ENCODE data around the gene SCGN.

The SCGN gene

GRCh38 chr6:25659633-25660368 lies 7.8 kb downstream of the SCGN start:
- H3K36me3 Mint-ChIP-seq = no peaks in the 10 kb centered on the region
- peaks cover 19% of the 10 kb centered on the region for H3K27me3 Mint-ChIP-seq
- H3K27ac Mint-ChIP-seq = no peak overlapping the region

DNA sequence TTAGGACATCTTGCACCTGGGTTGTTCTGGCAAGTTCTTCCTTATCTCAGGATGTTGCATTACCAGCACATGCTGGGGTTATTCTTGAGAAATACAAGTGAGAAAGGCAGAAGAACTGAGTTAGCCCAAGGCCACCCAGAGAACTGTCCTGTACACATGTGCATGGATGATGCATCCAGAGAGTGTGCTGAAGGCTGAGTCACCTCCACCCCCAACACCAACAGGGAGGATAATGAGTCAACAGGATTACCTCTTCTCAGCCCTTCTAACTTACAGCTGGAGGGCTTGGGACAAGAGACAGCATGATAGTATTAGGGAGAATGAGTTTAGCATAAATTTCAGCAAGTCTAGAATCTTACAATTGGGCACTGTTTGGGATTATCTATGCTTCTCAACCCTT lies 8.5 kb downstream of the SCGN start:
- no peaks in the 10 kb centered on the region for H3K36me3 Mint-ChIP-seq
- no peaks in the 10 kb centered on the region for H3K4me1 Mint-ChIP-seq (ENCODE audit: low read depth)
- H3K4me3 Mint-ChIP-seq = no peak overlapping the region
- no peak overlapping the region for H3K27ac Mint-ChIP-seq
- H3K27me3 Mint-ChIP-seq = peaks cover 20% of the 10 kb centered on the region
- H3K9me3 Mint-ChIP-seq (ENCODE audit: low read depth) = no peaks in the 10 kb centered on the region

More at GRCh38 chr6:25659633-25660368, 7.8 kb downstream of the SCGN start:
- no peak overlapping the region for H3K4me3 Mint-ChIP-seq
- no peaks in the 10 kb centered on the region for H3K9me3 Mint-ChIP-seq (ENCODE audit: low read depth)
- H3K4me1 Mint-ChIP-seq (ENCODE audit: low read depth) = no peaks in the 10 kb centered on the region

DNA sequence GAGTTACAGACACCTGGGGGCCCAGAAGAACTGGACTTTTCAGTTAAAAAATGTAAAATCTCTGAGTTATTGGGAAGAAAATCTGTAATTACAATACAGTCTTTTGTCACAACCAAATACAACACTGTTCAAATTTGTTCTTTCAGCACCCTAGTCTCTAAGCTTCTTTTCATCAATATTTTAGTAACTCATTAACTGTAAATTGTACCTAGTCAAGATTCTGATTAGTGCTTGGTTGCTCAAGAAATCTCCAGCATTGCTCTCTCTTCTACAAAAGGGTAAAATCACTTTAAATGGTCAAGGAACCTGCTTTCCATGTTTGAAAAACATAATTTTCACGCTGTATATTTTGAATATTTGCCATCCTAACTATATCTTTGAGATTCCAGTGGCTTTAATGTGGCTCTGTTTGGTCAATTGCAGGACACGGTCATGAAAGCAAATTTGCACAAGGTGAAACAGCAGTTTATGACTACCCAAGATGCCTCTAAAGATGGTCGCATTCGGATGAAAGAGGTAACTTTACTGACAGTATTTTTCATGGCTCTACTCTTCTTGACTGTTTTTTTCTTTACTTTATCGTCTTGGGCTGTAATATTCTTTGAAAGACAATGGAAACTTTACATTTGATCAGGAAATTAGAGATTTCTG lies 9.2 kb downstream of the SCGN start:
- peaks cover 19% of the 10 kb centered on the region for H3K27me3 Mint-ChIP-seq
- no peak overlapping the region for H3K27ac Mint-ChIP-seq
- no peaks in the 10 kb centered on the region for H3K36me3 Mint-ChIP-seq

DNA sequence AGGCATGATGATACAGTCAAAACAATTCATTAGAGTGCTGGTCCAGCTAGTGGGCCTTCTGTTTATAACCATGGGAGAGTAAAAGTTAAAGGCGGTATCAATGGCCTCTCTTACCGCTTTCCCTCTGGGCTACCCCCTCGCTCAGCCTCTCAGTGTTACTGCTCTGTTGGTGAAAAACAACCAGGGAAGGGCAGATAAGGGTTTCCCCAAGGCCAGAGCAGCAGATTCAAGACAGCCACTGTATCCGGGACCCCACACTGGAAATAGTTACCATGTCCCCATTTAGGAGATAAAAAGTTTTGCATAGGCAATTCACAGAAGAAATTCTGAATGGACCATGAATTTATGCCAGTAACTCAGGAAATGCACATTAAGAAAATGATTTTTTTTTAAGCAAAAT lies 13.4 kb downstream of the SCGN start:
- no peak overlapping the region for H3K27ac Mint-ChIP-seq
- H3K36me3 Mint-ChIP-seq = no peaks in the 10 kb centered on the region
- H3K4me1 Mint-ChIP-seq (ENCODE audit: low read depth) = no peaks in the 10 kb centered on the region
- no peak overlapping the region for H3K4me3 Mint-ChIP-seq
- peaks cover 11% of the 10 kb centered on the region for H3K27me3 Mint-ChIP-seq
- H3K9me3 Mint-ChIP-seq (ENCODE audit: low read depth) = no peaks in the 10 kb centered on the region

More for the DNA sequence above, 9.2 kb downstream of the SCGN start:
- no peak overlapping the region for H3K4me3 Mint-ChIP-seq
- H3K9me3 Mint-ChIP-seq (ENCODE audit: low read depth) = no peaks in the 10 kb centered on the region
- no peaks in the 10 kb centered on the region for H3K4me1 Mint-ChIP-seq (ENCODE audit: low read depth)

- H3K27ac Mint-ChIP-seq = no peak overlapping the region
These were observed 17.4 kb downstream of the SCGN start for GRCh38 chr6:25669413-25669812.

GRCh38 chr6:25670208-25670607 lies 18.2 kb downstream of the SCGN start:
- no peak overlapping the region for H3K4me3 Mint-ChIP-seq
- H3K27me3 Mint-ChIP-seq = peaks cover 7% of the 10 kb centered on the region
- H3K4me1 Mint-ChIP-seq (ENCODE audit: low read depth) = no peaks in the 10 kb centered on the region
- no peaks in the 10 kb centered on the region for H3K36me3 Mint-ChIP-seq
- H3K9me3 Mint-ChIP-seq (ENCODE audit: low read depth) = no peaks in the 10 kb centered on the region
- no peak overlapping the region for H3K27ac Mint-ChIP-seq

More at GRCh38 chr6:25669413-25669812, 17.4 kb downstream of the SCGN start:
- H3K4me1 Mint-ChIP-seq (ENCODE audit: low read depth) = no peaks in the 10 kb centered on the region
- H3K27me3 Mint-ChIP-seq = peaks cover 10% of the 10 kb centered on the region
- no peaks in the 10 kb centered on the region for H3K36me3 Mint-ChIP-seq
- no peaks in the 10 kb centered on the region for H3K9me3 Mint-ChIP-seq (ENCODE audit: low read depth)
- H3K4me3 Mint-ChIP-seq = no peak overlapping the region

DNA sequence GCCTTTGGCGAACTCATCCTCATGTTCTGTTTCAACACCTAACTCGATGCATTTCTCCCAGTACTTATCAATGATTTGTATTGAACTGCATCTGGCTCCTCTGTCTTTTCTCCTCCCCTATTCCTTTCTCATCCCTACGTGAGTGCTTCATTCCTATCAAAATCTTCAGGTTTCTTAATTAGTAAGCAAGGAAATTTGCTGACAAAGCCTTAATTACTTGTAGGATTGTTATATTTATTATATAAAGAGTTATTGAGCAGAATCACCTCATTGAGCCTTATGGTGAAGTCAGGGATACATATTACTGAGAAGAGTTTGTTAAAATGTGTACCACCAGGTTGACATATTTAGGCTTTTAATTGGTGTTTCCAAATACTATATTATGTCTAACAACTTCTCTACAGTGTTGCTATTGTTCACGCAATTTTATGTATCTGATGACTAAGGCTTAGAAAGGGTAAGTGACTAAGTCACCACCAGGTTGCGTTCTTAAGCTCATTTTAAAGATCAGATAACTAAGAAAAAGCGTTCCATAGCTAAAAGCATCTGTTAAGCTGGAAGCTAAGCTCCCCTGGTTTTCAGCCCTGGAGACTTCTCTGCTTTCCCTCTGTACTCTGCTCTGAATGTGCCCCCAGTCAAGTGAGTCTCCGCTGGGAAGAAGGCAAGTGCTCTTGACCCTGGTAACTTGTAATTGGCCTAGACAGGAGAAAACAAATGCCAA lies 18.9 kb downstream of the SCGN start:
- Mint-ChIP-seq H3K36me3 (no peaks in the 10 kb centered on the region), H3K9me3 (ENCODE audit: low read depth) (no peaks in the 10 kb centered on the region), H3K27me3 (peaks cover 7% of the 10 kb centered on the region), H3K4me1 (ENCODE audit: low read depth) (no peaks in the 10 kb centered on the region), H3K27ac (no peak overlapping the region), H3K4me3 (no peak overlapping the region)

DNA sequence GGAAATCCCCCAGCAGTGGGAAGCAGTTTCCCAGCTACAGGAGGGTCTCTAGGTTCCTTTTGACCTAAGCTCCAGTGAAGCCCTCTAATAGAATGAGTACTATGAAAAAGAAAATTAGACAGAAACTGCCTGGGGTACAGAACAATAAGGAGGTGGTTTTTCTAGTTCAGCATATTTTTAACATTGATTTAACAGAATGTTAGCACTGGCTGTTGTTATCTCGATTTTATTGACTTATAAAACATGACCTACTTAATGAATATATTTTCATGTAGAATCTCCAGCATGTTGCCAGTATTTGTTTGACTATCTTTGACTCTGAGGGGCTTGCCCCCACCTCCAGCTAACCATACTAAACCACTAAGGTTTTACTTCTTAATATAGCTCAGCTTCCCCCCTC lies 19.6 kb downstream of the SCGN start:
- H3K27me3 Mint-ChIP-seq = peaks cover 7% of the 10 kb centered on the region
- no peaks in the 10 kb centered on the region for H3K36me3 Mint-ChIP-seq
- H3K9me3 Mint-ChIP-seq (ENCODE audit: low read depth) = no peaks in the 10 kb centered on the region
- no peak overlapping the region for H3K4me3 Mint-ChIP-seq
- H3K4me1 Mint-ChIP-seq (ENCODE audit: low read depth) = no peaks in the 10 kb centered on the region
- no peak overlapping the region for H3K27ac Mint-ChIP-seq

GRCh38 chr6:25675167-25675566 lies 23.2 kb downstream of the SCGN start:
- H3K9me3 Mint-ChIP-seq (ENCODE audit: low read depth) = no peaks in the 10 kb centered on the region
- H3K36me3 Mint-ChIP-seq = no peaks in the 10 kb centered on the region
- no peaks in the 10 kb centered on the region for H3K4me1 Mint-ChIP-seq (ENCODE audit: low read depth)
- H3K4me3 Mint-ChIP-seq = no peak overlapping the region
- H3K27ac Mint-ChIP-seq = no peak overlapping the region
- peaks cover 7% of the 10 kb centered on the region for H3K27me3 Mint-ChIP-seq

DNA sequence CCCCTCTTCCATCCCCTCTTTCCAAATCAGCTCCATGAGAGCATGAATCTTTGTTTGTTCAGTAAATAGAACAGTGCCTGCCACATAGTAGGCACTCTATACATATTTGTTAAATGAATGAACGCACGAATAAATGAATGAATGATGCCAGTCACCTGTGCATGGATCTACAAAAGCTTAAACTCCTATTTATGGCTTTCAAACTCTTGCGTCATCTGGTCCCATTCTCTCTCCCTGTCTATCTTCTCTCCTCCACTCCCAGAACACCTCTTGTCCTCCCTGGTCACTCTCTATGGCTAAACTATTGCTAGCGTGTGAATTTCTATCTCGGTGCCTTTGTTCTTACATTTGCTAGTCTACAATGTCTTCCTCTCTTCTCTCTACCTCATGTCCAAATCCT lies 24.8 kb downstream of the SCGN start:
- Mint-ChIP-seq H3K4me1 (ENCODE audit: low read depth) (no peaks in the 10 kb centered on the region), H3K27ac (no peak overlapping the region), H3K27me3 (peaks cover 9% of the 10 kb centered on the region), H3K4me3 (no peak overlapping the region), H3K9me3 (ENCODE audit: low read depth) (no peaks in the 10 kb centered on the region), H3K36me3 (no peaks in the 10 kb centered on the region)

DNA sequence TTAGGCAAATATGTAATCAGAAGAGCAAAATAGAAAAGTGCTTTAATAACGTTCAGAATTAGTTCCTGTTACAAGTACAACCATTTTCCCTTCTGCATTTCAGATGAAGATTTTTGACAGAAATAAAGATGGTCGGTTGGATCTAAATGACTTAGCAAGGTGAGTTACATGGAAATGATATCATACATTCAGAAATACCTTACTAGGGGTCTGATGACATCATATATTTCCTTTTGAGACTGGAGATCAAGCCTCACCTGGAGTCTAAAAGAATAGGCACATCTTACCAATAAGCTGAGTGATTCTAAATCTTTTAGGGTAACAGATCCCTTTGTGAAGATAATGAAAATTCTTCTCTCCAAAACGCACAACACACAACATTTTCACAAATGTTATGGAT lies 29.8 kb downstream of the SCGN start:
- H3K9me3 Mint-ChIP-seq (ENCODE audit: low read depth) = no peaks in the 10 kb centered on the region
- H3K27ac Mint-ChIP-seq = no peak overlapping the region
- H3K4me1 Mint-ChIP-seq (ENCODE audit: low read depth) = no peaks in the 10 kb centered on the region
- no peak overlapping the region for H3K4me3 Mint-ChIP-seq
- H3K27me3 Mint-ChIP-seq = peaks cover 9% of the 10 kb centered on the region
- H3K36me3 Mint-ChIP-seq = no peaks in the 10 kb centered on the region

- Mint-ChIP-seq H3K27ac (no peak overlapping the region), H3K4me3 (no peak overlapping the region), H3K4me1 (ENCODE audit: low read depth) (no peaks in the 10 kb centered on the region), H3K27me3 (peaks cover 9% of the 10 kb centered on the region), H3K36me3 (no peaks in the 10 kb centered on the region), H3K9me3 (ENCODE audit: low read depth) (no peaks in the 10 kb centered on the region)
These were observed 30.3 kb downstream of the SCGN start for GRCh38 chr6:25682324-25682723.

DNA sequence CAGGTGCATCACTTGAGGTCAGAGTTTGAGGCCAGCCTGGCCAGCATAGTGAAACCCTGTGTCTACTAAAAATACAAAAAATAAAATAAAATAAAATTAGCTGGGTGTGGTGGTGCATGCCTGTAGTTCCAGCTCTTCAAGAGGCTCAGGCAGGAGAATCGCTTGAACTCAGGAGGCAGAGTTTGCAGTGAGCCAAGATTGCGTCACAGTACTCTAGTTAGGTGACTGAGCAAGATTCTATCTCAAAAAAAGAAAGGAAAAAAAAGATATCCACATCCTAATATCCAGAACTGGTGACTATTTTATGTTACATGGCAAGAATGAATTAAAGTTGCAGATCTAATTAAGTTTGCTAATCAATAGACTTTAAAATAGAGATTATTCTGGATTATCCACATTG lies 32.5 kb downstream of the SCGN start:
- H3K27me3 Mint-ChIP-seq = peaks cover 17% of the 10 kb centered on the region
- H3K36me3 Mint-ChIP-seq = no peaks in the 10 kb centered on the region
- H3K9me3 Mint-ChIP-seq (ENCODE audit: low read depth) = no peaks in the 10 kb centered on the region
- H3K27ac Mint-ChIP-seq = no peak overlapping the region
- H3K4me1 Mint-ChIP-seq (ENCODE audit: low read depth) = no peaks in the 10 kb centered on the region
- H3K4me3 Mint-ChIP-seq = no peak overlapping the region

GRCh38 chr6:25685251-25685650 lies 33.2 kb downstream of the SCGN start:
- peaks cover 19% of the 10 kb centered on the region for H3K27me3 Mint-ChIP-seq
- no peak overlapping the region for H3K4me3 Mint-ChIP-seq
- H3K9me3 Mint-ChIP-seq (ENCODE audit: low read depth) = no peaks in the 10 kb centered on the region
- H3K27ac Mint-ChIP-seq = no peak overlapping the region
- H3K36me3 Mint-ChIP-seq = no peaks in the 10 kb centered on the region
- no peaks in the 10 kb centered on the region for H3K4me1 Mint-ChIP-seq (ENCODE audit: low read depth)

DNA sequence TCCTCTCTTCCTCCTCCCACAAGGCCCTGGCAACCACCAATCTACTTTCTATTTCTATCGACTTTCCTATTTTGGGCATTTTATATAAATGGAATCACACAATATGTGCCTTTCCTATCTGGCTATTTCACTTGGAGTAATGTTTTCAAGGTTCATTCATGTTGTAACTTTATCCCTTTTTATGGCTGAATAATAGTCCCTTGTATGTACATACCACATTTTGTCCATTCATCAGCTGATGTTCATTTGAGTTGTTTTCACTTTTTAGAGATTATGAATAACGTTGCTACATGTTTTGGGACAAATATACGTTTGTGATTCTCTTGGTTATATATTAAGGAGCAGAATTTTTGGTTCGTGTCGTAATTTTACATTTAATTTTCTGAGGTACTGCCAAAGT lies 33.9 kb downstream of the SCGN start:
- H3K36me3 Mint-ChIP-seq = no peaks in the 10 kb centered on the region
- H3K9me3 Mint-ChIP-seq (ENCODE audit: low read depth) = no peaks in the 10 kb centered on the region
- H3K4me3 Mint-ChIP-seq = no peak overlapping the region
- peaks cover 19% of the 10 kb centered on the region for H3K27me3 Mint-ChIP-seq
- no peaks in the 10 kb centered on the region for H3K4me1 Mint-ChIP-seq (ENCODE audit: low read depth)
- no peak overlapping the region for H3K27ac Mint-ChIP-seq

Data from activated naive CD8-positive, alpha-beta T cell (primary cell).